ENCODE measurements around the gene CXCR6. TPM values are rescaled to one million over a fixed set of nuclear protein-coding genes. Genes with fewer than 3 reads are reported as not detected.

Gene CXCR6
- total and polyA plus RNA-seq, 2 of the 13 experiments (the other 11 are each of a cell fraction or from before 2014, with no cell fraction given), result not detected

DNA sequence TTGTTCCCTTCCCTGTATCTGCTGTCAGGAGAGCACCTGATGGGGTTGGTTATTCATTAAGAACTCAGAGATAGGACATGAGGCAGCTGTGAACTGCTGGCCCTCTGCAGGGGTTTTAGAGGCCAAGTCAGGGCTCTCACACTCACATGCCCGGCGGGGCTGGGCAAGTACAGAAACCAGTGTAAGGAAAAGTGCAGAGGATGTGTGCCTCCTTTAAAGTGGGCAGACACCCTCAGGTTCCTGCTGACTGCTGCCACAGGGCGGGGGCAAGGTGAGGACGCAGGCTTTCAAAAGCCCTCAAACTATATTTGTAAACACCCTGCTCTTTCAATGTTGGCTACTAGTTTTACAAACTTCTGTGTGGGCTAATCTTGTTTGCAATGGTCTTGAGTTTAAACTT, 22.4 kb downstream of the CXCR6 start:
- WGBS (ENCODE audit: low lambda C conversion rate), result 96% methylated on average over 4 of the region's 4 CpGs
- BruUV-seq (replicated peaks), result no TSS peak
- POLR2A ChIA-PET, result no interaction called here

More for the DNA sequence above, 22.4 kb downstream of the CXCR6 start:
- H3K27me3 ChIP-seq (ENCODE audit: control insufficient read depth in 1 of 2, insufficient read depth in 2 of 2, low read length in 2 of 2), result no peaks in the 10 kb centered on the region
- no peaks in the 10 kb centered on the region for H3K79me2 ChIP-seq (ENCODE audit: insufficient read depth, low read length)
- H3K4me2 ChIP-seq (ENCODE audit: low read depth, low read length), result no peak overlapping the region
- TF ChIP-seq ZFP1 (CRISPR knock-in tag; IDR thresholded peaks at IDR 0.05) (no peak), PCBP2 (optimal IDR thresholded peaks at IDR 0.05; ENCODE audit: low read depth, low read length, poor library complexity, severe bottlenecking) (no peak), ZNF570 (CRISPR knock-in tag; IDR thresholded peaks at IDR 0.05; ENCODE audit: borderline replicate concordance) (no peak), ZBTB8A (CRISPR knock-in tag; IDR thresholded peaks at IDR 0.05; ENCODE audit: borderline replicate concordance, low read depth) (no peak), ZNF839 (CRISPR knock-in tag; IDR thresholded peaks at IDR 0.05; ENCODE audit: borderline replicate concordance) (no peak), ZKSCAN8 (CRISPR knock-in tag; IDR thresholded peaks at IDR 0.05; ENCODE audit: borderline replicate concordance) (no peak), ZNF30 (CRISPR knock-in tag; IDR thresholded peaks at IDR 0.05) (no peak), ZNF788 (CRISPR knock-in tag; IDR thresholded peaks at IDR 0.05; ENCODE audit: borderline replicate concordance) (no peak), MTF1 (CRISPR knock-in tag; IDR thresholded peaks at IDR 0.05) (no peak), NONO (IDR thresholded peaks at IDR 0.05) (no peak), NONO (CRISPR knock-in tag; conservative IDR thresholded peaks at IDR 0.05) (no peak), U2AF1 (optimal IDR thresholded peaks at IDR 0.05; ENCODE audit: low read depth, low read length) (no peak), HNRNPUL1 (IDR thresholded peaks at IDR 0.05; ENCODE audit: low read depth, low read length) (no peak), MIXL1 (CRISPR knock-in tag; IDR thresholded peaks at IDR 0.05) (no peak), NFIC (IDR thresholded peaks at IDR 0.05; ENCODE audit: low read length) (no peak), GATAD1 (CRISPR knock-in tag; IDR thresholded peaks at IDR 0.05) (no peak)
- TF ChIP-seq, protein P1, sequence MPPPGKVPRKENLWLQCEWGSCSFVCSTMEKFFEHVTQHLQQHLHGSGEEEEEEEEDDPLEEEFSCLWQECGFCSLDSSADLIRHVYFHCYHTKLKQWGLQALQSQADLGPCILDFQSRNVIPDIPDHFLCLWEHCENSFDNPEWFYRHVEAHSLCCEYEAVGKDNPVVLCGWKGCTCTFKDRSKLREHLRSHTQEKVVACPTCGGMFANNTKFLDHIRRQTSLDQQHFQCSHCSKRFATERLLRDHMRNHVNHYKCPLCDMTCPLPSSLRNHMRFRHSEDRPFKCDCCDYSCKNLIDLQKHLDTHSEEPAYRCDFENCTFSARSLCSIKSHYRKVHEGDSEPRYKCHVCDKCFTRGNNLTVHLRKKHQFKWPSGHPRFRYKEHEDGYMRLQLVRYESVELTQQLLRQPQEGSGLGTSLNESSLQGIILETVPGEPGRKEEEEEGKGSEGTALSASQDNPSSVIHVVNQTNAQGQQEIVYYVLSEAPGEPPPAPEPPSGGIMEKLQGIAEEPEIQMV (CRISPR knock-in tag; IDR thresholded peaks at IDR 0.05; ENCODE audit: low read depth), result no peak
- TF ChIP-seq, protein P2, sequence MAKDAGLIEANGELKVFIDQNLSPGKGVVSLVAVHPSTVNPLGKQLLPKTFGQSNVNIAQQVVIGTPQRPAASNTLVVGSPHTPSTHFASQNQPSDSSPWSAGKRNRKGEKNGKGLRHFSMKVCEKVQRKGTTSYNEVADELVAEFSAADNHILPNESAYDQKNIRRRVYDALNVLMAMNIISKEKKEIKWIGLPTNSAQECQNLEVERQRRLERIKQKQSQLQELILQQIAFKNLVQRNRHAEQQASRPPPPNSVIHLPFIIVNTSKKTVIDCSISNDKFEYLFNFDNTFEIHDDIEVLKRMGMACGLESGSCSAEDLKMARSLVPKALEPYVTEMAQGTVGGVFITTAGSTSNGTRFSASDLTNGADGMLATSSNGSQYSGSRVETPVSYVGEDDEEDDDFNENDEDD (CRISPR knock-in tag; IDR thresholded peaks at IDR 0.05; ENCODE audit: borderline replicate concordance), result no peak
- TF ChIP-seq, protein P3, sequence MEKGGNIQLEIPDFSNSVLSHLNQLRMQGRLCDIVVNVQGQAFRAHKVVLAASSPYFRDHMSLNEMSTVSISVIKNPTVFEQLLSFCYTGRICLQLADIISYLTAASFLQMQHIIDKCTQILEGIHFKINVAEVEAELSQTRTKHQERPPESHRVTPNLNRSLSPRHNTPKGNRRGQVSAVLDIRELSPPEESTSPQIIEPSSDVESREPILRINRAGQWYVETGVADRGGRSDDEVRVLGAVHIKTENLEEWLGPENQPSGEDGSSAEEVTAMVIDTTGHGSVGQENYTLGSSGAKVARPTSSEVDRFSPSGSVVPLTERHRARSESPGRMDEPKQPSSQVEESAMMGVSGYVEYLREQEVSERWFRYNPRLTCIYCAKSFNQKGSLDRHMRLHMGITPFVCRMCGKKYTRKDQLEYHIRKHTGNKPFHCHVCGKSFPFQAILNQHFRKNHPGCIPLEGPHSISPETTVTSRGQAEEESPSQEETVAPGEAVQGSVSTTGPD (CRISPR knock-in tag; IDR thresholded peaks at IDR 0.05), result no peak
- TF ChIP-seq, protein P4, sequence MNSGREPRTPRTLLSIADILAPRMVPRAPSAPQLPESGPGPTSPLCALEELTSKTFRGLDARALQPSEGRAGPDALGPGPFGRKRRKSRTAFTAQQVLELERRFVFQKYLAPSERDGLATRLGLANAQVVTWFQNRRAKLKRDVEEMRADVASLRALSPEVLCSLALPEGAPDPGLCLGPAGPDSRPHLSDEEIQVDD (CRISPR knock-in tag; IDR thresholded peaks at IDR 0.05; ENCODE audit: borderline replicate concordance), result no peak
- TF ChIP-seq, protein P5, sequence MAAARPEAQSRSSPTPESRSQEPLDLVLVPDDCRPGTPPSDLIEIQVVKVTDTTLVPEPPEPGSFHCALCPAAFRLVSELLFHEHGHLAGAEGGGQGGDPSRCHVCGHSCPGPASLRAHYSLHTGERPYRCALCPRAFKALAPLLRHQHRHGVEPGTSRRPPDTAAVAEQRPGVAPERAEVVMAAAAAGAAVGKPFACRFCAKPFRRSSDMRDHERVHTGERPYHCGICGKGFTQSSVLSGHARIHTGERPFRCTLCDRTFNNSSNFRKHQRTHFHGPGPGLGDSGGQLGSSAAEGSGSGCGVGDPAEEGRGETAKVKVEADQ (CRISPR knock-in tag; IDR thresholded peaks at IDR 0.05; ENCODE audit: borderline replicate concordance), result no peak
- no peaks in the 10 kb centered on the region for H3K4me1 ChIP-seq (ENCODE audit: insufficient read depth, low read length)
- intact Hi-C loops (cut with micrococcal nuclease; ENCODE audit: unreplicated experiment) (no loop called here), in situ Hi-C loops (cut with HindIII; ENCODE audit: extremely low pct_ligation_motif_present, low pct_unique_long_range_greater_than_20kb) (no loop called here)
- ATAC-seq (no peak), DNase-seq (ENCODE audit: low spot score) (no peak), FAIRE-seq (no peak)
- H3K36me3 ChIP-seq (replicated peaks in 1 of 2; ENCODE audit: control insufficient read depth in 1 of 2, insufficient read depth in 2 of 2, low read length in 2 of 2), result peaks cover 41 to 79% of the 10 kb centered on the region in 2 experiments
- H3K9me3 ChIP-seq (ENCODE audit: low read length), result no peaks in the 10 kb centered on the region
- no peak overlapping the region for H2AFZ ChIP-seq (ENCODE audit: low read length)
- no peak overlapping the region for H3K4me3 ChIP-seq (replicated peaks in 1 of 3; ENCODE audit: insufficient read depth in 1 of 3, low read depth in 2 of 3, low read length in 3 of 3)
- H3K9ac ChIP-seq (ENCODE audit: insufficient read depth, low read depth, low read length), result no peak overlapping the region
- no peak overlapping the region for H3K27ac ChIP-seq (ENCODE audit: extremely low read length, insufficient read depth, low read length)
- H4K20me1 ChIP-seq (ENCODE audit: insufficient read depth, low read length), result no peaks in the 10 kb centered on the region; the same call in 1 of the 2 replicates
- CTCF ChIA-PET (ENCODE audit: low intra/inter-chr PET ratio, low total read pairs), result no interaction called here
